HL-60 (cell line): Measurements from ENCODE around the gene NXPE2.
"Not testable (repeated sequence)": the region's sequence is repeated elsewhere in the genome, so short reads cannot be mapped to it uniquely, and the experiment has no call there.

ENCODE experiments used
- DNase-seq, 2 experiments: peaks; one replicate each; pipeline ENCODE4 v3.0.0-alpha.2; 2010 to 2020; ENCODE audit warnings: low read depth in 1 of 2, low spot score in 1 of 2
- H3K27ac ChIP-seq: fragments of 250-450 bp; sonication (Bioruptor Pico); replicated peaks from 2 replicates; pipeline ENCODE4 v1.5.1; 2020; ENCODE audit warnings: mild to moderate bottlenecking, moderate library complexity
- H3K27me3 ChIP-seq: fragments of 250-450 bp; sonication (Bioruptor Pico); 2 replicates; pipeline ENCODE4 v1.5.1; 2021; ENCODE audit warnings: mild to moderate bottlenecking, moderate library complexity; ENCODE audit not compliant: insufficient read depth, poor library complexity, severe bottlenecking
- H3K4me3 ChIP-seq: replicated peaks from 2 replicates; pipeline ENCODE4 v1.5.1; 2011; ENCODE audit warnings: mild to moderate bottlenecking, control low read depth, low read length; ENCODE audit not compliant: insufficient read depth
- GABPA ChIP-seq: IDR thresholded peaks from 2 replicates; pipeline ENCODE4 v1.6.1; 2012; ENCODE audit warnings: low read depth
- POLR2AphosphoS5 ChIP-seq: IDR thresholded peaks from 2 replicates; pipeline ENCODE4 v1.6.1; 2012; ENCODE audit warnings: low read depth
- REST ChIP-seq: IDR thresholded peaks from 2 replicates; pipeline ENCODE4 v1.6.1; 2012; ENCODE audit warnings: low read depth; ENCODE audit not compliant: insufficient replicate concordance
- SPI1 ChIP-seq: IDR thresholded peaks from 2 replicates; pipeline ENCODE4 v1.6.1; 2012; ENCODE audit warnings: low read depth, mild to moderate bottlenecking, borderline replicate concordance
- long read RNA-seq: library from polyadenylated mRNA; unstranded; transcript quantifications from one replicate; pipeline ENCODE4 v2.0.0, GENCODE V29; 2020
- TF ChIP-seq, protein P1 (sequence below): IDR thresholded peaks from one replicate; pipeline ENCODE4 v1.5.1; 2011; ENCODE audit warnings: low read length, control low read depth, inconsistent platforms; ENCODE audit not compliant: insufficient read depth

Gene NXPE2
- long read RNA-seq = 0 reads

- no peaks in the 10 kb centered on the region for H3K27me3 ChIP-seq
- H3K4me3 ChIP-seq = no peak within 1 kb of the TSS
- H3K27ac ChIP-seq = no peak within 1 kb of the TSS
- DNase-seq = no peak
- TF ChIP-seq REST (no peak), GABPA (no peak), SPI1 (no peak), POLR2AphosphoS5 (no peak)
- TF ChIP-seq, protein P1, sequence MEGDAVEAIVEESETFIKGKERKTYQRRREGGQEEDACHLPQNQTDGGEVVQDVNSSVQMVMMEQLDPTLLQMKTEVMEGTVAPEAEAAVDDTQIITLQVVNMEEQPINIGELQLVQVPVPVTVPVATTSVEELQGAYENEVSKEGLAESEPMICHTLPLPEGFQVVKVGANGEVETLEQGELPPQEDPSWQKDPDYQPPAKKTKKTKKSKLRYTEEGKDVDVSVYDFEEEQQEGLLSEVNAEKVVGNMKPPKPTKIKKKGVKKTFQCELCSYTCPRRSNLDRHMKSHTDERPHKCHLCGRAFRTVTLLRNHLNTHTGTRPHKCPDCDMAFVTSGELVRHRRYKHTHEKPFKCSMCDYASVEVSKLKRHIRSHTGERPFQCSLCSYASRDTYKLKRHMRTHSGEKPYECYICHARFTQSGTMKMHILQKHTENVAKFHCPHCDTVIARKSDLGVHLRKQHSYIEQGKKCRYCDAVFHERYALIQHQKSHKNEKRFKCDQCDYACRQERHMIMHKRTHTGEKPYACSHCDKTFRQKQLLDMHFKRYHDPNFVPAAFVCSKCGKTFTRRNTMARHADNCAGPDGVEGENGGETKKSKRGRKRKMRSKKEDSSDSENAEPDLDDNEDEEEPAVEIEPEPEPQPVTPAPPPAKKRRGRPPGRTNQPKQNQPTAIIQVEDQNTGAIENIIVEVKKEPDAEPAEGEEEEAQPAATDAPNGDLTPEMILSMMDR = no peak
Measured at GRCh38 chr11:114678125-114679036, at the start of gene NXPE2. NXPE2 (plus strand) TSS chr11:114678527; CDS start chr11:114678576, 49 bp downstream.

- H3K4me3 ChIP-seq, H3K27ac ChIP-seq, DNase-seq, H3K27me3 ChIP-seq: not testable (repeated sequence)
Measured at GRCh38 chr11:114631445-114631965, 46.8 kb upstream of the NXPE2 start.

GRCh38 chr11:114639440-114639839, 38.9 kb upstream of the NXPE2 start:
- not testable (repeated sequence) for H3K4me3 ChIP-seq, H3K27me3 ChIP-seq, H3K27ac ChIP-seq, DNase-seq

GRCh38 chr11:114650661-114651060, 27.7 kb upstream of the NXPE2 start:
- TF ChIP-seq GABPA (no peak), REST (no peak), POLR2AphosphoS5 (no peak), SPI1 (no peak)
- TF ChIP-seq, protein P1 = no peak
- peaks cover 7% of the 10 kb centered on the region for H3K27me3 ChIP-seq
- no peak overlapping the region for H3K4me3 ChIP-seq
- DNase-seq = no peak
- H3K27ac ChIP-seq = no peak overlapping the region
